BLaER1 (cell line): ENCODE results near the gene PLCD1.

Source experiments
- H3K27ac ChIP-seq: shearing (Covaris generic); formaldehyde crosslinking; 2 replicates; pipeline ENCODE4 v1.8.1; 2022
- H3K27me3 ChIP-seq: shearing (Covaris generic); formaldehyde crosslinking; 2 replicates; pipeline ENCODE4 v1.8.1; 2022
- H3K36me3 ChIP-seq: shearing (Covaris generic); formaldehyde crosslinking; 2 replicates; pipeline ENCODE4 v1.8.1; 2022
- H3K4me1 ChIP-seq: shearing (Covaris generic); formaldehyde crosslinking; 2 replicates; pipeline ENCODE4 v1.8.1; 2022
- H3K4me2 ChIP-seq: shearing (Covaris generic); formaldehyde crosslinking; 2 replicates; pipeline ENCODE4 v1.8.1; 2022
- H3K4me3 ChIP-seq: shearing (Covaris generic); formaldehyde crosslinking; 2 replicates; pipeline ENCODE4 v1.8.1; 2022
- H3K9ac ChIP-seq: shearing (Covaris generic); formaldehyde crosslinking; 2 replicates; pipeline ENCODE4 v1.8.1; 2022
- H3K9me3 ChIP-seq: shearing (Covaris generic); formaldehyde crosslinking; 2 replicates; pipeline ENCODE4 v1.8.1; 2022
- H4K20me1 ChIP-seq: shearing (Covaris generic); formaldehyde crosslinking; 2 replicates; pipeline ENCODE4 v1.8.1; 2022
- Cebpa-rat ChIP-seq: shearing (Covaris generic); IDR thresholded peaks from 2 replicates; pipeline ENCODE4 v1.8.1; 2022

The PLCD1 gene

DNA sequence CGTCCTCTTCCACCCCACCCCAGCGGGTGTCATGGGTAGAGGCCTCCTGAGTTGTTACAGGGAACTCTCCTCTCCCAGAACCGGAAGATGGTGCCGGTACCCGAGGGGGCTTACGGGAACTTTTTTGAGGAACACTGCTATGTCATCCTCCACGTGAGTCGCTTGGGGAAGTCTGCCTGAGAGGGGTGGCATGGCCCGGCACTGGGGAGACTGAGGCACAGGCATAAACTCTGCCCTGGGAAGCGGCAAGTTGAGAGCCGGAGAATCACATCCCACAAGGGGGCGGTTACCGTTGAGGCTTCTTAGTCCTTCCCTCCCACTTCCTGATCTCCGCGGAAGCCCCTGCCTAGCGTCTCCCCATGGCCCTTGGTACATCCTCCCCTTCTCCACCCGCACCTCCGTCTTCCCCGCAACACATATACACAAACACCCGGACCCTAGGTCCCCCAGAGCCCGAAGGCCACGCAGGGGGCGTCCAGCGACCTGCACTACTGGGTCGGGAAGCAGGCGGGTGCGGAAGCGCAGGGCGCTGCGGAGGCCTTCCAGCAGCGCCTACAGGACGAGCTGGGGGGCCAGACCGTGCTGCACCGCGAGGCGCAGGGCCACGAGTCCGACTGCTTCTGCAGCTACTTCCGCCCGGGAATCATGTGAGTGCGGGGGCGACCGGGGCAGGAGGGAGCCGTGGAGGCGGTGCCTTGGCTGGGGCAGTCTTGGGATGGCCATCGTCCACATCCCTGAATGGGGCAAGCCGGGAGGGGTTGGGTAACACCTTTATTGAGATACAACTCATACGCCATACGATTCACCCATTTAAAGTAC lies 35.4 kb downstream of the PLCD1 start:
- Histone ChIP-seq H3K9ac (peak overlapping the region; percentile 85), H3K4me1 (peaks cover 48% of the 10 kb centered on the region)

DNA sequence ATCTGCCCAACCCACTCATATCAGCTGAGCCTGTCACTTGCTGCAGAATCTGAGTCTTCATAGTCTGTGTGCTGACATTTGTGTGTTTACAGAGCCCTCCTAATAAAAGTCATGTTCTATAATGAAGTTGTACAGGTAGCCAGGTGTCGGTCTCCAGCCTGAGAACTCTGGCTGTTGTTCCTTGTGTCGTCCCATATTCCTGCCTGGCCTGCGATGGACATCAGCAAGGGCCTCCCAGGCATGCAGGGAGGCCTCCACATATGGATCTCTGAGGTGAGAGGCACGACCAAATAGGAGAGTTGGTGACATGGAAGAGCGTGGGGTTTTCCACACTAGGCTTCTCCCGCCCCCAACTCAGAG lies 36.0 kb downstream of the PLCD1 start:
- Histone ChIP-seq H3K36me3 (peaks cover 28% of the 10 kb centered on the region), H3K27me3 (no peaks in the 10 kb centered on the region), H3K4me3 (peak overlapping the region; percentile 77), H3K4me2 (peak overlapping the region; percentile 88), H3K9ac (peak overlapping the region; percentile 85), H3K9me3 (no peaks in the 10 kb centered on the region), H3K27ac (peak overlapping the region; percentile 86), H3K4me1 (peaks cover 48% of the 10 kb centered on the region), H4K20me1 (no peaks in the 10 kb centered on the region)
- TF ChIP-seq Cebpa-rat: no peak

More for the DNA sequence above, 35.4 kb downstream of the PLCD1 start:
- Histone ChIP-seq H3K4me3 (peak overlapping the region; percentile 77), H3K36me3 (peaks cover 28% of the 10 kb centered on the region), H3K27me3 (no peaks in the 10 kb centered on the region), H3K4me2 (peak overlapping the region; percentile 88), H3K9me3 (no peaks in the 10 kb centered on the region), H3K27ac (peak overlapping the region; percentile 86), H4K20me1 (no peaks in the 10 kb centered on the region)
- no peak for TF ChIP-seq Cebpa-rat

DNA sequence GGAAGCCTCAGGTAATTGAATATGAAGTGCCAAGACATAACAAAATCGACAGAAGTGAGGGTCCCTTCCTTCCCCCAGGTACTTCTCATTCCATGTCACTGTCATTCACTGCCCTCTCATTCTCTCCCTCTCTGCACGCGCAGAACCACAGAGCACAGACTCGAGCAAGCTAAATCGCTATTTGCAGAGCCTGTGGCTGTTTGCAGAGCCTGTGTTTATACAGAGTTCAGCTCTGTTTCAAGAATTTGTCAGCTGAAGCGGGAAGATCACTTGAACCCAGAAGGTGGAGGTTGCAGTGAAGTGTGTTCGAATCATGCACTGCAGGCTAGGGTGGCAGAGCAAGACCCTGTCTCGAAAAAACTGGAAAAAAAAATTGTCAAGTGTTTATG lies 36.4 kb downstream of the PLCD1 start:
- H3K9me3 ChIP-seq: no peaks in the 10 kb centered on the region
- H3K36me3 ChIP-seq: peaks cover 26% of the 10 kb centered on the region
- H3K4me1 ChIP-seq: peaks cover 48% of the 10 kb centered on the region
- no peaks in the 10 kb centered on the region for H3K27me3 ChIP-seq
- peak overlapping the region; percentile 88 for H3K4me2 ChIP-seq
- no peak for TF ChIP-seq Cebpa-rat
- no peaks in the 10 kb centered on the region for H4K20me1 ChIP-seq
- no peak overlapping the region for H3K9ac ChIP-seq
- H3K27ac ChIP-seq: no peak overlapping the region
- H3K4me3 ChIP-seq: no peak overlapping the region

DNA sequence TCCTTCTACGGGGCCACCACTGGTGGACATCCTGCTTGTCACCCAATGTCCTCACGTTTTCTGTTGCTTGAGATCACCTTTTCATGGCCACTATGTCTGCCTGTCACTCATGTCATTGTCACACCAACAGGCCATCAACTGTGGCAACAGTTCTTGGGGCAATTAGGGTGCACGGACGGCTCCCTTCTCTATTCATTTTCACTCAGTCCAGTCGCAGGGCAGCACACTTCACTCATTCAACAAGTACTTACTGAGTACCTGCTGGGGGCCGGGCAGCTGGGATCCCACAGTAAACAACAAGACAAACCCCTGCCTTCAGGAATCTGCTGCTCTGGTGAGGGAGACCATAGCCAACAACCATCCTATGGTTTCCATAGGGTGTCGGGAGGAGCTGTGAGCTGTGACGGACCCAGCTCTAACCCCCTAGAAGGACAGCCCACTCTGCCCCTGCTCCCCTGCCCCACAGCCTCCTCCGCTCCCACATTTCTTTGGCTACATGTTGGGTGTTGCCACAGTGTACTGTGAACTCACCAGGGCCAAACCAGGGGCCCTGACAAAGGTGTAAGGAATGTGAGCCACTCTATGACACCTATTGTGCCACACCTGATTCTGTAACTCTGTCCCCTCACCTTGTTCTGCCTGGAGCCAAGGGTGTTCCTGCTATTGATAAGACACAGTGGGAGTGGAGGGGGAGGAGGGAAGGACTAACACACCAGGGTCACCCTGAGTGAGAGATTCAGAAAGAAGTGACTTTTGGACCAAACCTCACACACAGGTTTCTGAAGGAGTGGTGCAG lies 37.0 kb downstream of the PLCD1 start:
- Histone ChIP-seq H3K27me3 (no peaks in the 10 kb centered on the region), H3K36me3 (peaks cover 20% of the 10 kb centered on the region), H3K4me1 (peaks cover 45% of the 10 kb centered on the region), H3K9ac (no peak overlapping the region), H3K27ac (no peak overlapping the region), H4K20me1 (no peaks in the 10 kb centered on the region), H3K4me3 (no peak overlapping the region), H3K9me3 (no peaks in the 10 kb centered on the region), H3K4me2 (no peak overlapping the region)
- TF ChIP-seq Cebpa-rat: no peak

DNA sequence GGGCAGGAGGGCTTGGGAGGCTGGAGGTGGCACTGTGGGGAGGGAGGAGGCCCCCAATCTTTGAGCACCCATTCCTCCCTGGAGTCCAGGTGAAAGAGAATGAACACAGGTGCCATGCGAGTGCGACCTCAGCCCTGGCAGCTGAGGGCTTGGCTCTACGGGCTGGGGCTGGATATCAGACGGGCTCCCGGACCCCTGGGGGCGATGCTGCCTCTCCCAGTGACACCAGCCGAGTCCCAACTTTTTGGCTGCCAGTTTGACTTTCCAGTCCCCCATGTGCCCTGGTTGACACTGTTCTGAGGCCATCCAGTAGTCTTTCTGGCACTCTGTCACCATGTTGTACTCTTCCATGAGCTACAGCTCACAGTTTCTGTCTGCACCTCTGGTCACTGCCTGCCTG lies 37.6 kb downstream of the PLCD1 start:
- Histone ChIP-seq H4K20me1 (no peaks in the 10 kb centered on the region), H3K9me3 (no peaks in the 10 kb centered on the region), H3K27me3 (no peaks in the 10 kb centered on the region), H3K27ac (no peak overlapping the region), H3K4me3 (no peak overlapping the region), H3K36me3 (peaks cover 16% of the 10 kb centered on the region), H3K9ac (no peak overlapping the region), H3K4me2 (no peak overlapping the region), H3K4me1 (peaks cover 41% of the 10 kb centered on the region)
- no peak for TF ChIP-seq Cebpa-rat

DNA sequence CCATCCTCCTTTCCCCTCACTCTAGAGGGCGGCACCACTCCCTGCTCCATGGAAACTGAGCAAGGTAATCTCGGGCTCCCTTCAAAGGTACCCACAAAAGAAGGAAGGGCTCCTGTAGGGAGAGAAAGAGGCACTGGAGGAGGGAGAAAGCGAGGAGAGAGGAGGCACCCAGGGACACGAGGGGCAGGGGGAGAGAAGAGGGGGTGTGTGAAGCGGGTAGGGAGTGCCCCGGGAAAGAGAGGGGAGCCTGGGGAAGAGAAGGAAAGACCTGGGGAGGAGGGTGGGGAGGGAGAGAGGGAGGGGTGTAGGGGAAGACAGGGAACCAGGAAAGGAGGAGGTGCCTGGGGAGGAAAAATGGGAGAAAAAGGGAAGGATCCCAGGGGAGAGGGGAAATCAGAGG lies 38.3 kb downstream of the PLCD1 start:
- Histone ChIP-seq H3K4me3 (no peak overlapping the region), H4K20me1 (no peaks in the 10 kb centered on the region), H3K9me3 (no peaks in the 10 kb centered on the region), H3K27ac (no peak overlapping the region), H3K36me3 (peaks cover 9% of the 10 kb centered on the region), H3K4me1 (peaks cover 42% of the 10 kb centered on the region), H3K27me3 (no peaks in the 10 kb centered on the region), H3K4me2 (no peak overlapping the region), H3K9ac (no peak overlapping the region)
- no peak for TF ChIP-seq Cebpa-rat

DNA sequence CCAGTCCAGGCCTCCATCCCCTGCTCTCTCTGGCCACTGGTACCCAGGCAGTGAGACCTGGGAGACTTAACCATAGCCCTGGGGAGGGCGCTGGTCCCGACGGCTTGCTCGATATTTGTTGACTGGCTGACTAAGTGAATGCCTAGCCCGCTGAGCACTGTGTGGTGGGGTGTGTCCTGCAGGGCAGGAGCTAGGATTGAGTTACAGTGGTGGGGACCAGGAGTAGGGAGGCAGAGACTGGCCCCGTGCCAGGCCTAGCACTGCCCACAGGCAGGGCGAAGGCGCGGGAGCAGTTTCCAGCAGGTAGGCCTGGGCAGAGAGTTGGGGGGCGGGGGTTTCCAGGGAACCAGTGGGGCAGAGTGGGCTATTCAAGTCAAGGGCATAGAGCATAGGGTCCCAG lies 38.9 kb downstream of the PLCD1 start, which contains the start of gene VILL:
TSS of gene VILL (plus strand) at position 260 of the 400 bp plus-strand sequence. CDS start 2,887 bp downstream, outside the sequence.
- H3K4me2 ChIP-seq: no peak within 1 kb of the TSS
- no peak for TF ChIP-seq Cebpa-rat
- peaks cover 3% of the 10 kb centered on the region for H3K36me3 ChIP-seq
- H3K27me3 ChIP-seq: no peaks in the 10 kb centered on the region
- H3K27ac ChIP-seq: peak within 1 kb of the TSS; percentile 30; the same call in 1 of the 2 replicates
- H3K4me1 ChIP-seq: peaks cover 42% of the 10 kb centered on the region
- no peak within 1 kb of the TSS for H3K4me3 ChIP-seq
- no peak within 1 kb of the TSS for H3K9ac ChIP-seq
- H3K9me3 ChIP-seq: no peaks in the 10 kb centered on the region
- no peaks in the 10 kb centered on the region for H4K20me1 ChIP-seq

DNA sequence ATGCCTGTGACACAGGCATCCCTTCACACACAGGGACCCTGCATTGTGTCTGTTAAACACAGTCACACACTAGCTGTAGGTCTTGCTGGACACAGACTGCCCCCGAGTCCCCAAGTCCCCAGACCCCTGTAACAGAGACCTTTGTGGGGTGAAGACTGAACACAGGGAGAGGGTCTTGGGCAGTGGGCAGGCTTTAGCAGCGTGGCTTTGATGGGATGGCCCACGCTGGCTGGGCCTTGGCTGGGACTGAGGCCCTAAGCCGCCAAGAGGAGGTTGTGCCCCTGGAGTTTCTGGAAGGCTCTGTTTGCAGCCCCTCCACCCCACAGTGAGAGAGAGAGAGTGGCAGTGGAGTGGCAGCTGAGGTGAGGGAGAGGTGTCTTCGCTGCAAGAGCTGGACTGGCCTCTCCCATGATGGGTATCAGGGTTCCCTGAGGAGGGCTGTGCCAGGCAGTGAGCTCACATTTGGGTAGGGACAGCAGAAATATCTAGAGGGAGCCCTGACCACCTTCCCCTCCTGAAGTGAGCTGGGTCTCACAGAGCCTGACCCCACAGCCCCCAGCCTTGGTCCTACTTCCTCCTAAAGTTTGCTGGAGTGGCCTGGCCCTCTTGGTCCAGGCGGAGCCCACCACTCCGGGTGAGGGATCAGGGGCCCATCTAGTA lies 39.5 kb downstream of the PLCD1 start:
- Histone ChIP-seq H3K36me3 (no peaks in the 10 kb centered on the region), H3K27me3 (no peaks in the 10 kb centered on the region), H3K9ac (no peak overlapping the region), H3K9me3 (no peaks in the 10 kb centered on the region), H3K27ac (peak overlapping the region; percentile 30; the same call in 1 of the 2 replicates), H4K20me1 (no peaks in the 10 kb centered on the region), H3K4me2 (no peak overlapping the region), H3K4me3 (no peak overlapping the region), H3K4me1 (peaks cover 42% of the 10 kb centered on the region)
- no peak for TF ChIP-seq Cebpa-rat

DNA sequence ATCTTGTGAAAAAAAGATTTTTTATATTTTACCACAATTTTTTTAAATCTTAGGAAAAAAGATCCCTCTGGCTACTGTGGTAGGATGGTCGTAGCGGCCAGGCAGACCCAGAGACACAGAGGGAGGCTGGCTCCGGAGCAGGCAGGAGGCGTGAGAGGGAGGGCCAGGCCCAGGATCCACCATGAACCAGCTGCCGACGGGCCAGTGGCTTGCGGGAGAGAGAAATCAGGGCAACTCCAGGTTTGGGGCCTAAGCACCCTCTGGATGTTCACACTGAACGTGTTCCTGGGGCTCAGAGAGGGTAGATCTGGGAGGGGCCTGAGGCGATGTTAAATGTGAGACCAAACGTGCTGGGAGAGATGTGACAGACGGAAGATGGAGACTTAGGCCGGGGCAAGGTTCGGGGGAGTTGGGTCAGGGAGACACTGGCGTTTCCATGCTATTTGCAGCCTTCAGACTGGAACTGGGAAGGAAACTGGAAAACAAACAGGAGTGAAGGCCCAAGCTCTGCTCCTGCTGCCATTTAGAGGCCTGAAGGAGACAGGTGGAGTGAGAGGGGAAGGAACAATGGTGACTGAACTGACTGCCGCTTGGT lies 40.4 kb downstream of the PLCD1 start:
- Histone ChIP-seq H3K4me3 (no peak overlapping the region), H3K36me3 (no peaks in the 10 kb centered on the region), H3K27me3 (no peaks in the 10 kb centered on the region), H3K9me3 (no peaks in the 10 kb centered on the region), H3K4me1 (peaks cover 49% of the 10 kb centered on the region), H3K4me2 (peak overlapping the region; percentile 16; the same call in 1 of the 2 replicates), H3K9ac (no peak overlapping the region), H4K20me1 (no peaks in the 10 kb centered on the region), H3K27ac (no peak overlapping the region)
- no peak for TF ChIP-seq Cebpa-rat
